ENCODE results near the gene PRR7. TPM values are rescaled to one million over a fixed set of nuclear protein-coding genes. Genes with fewer than 3 reads are reported as not detected.
A peak's percentile ranks its signal among the peaks of the same experiment; 100 is the strongest.

PRR7 gene
- total and polyA plus RNA-seq, 2 of the 13 experiments (the other 11 are each of a cell fraction or from before 2014, with no cell fraction given): 4.8 to 5.0 TPM

DNA sequence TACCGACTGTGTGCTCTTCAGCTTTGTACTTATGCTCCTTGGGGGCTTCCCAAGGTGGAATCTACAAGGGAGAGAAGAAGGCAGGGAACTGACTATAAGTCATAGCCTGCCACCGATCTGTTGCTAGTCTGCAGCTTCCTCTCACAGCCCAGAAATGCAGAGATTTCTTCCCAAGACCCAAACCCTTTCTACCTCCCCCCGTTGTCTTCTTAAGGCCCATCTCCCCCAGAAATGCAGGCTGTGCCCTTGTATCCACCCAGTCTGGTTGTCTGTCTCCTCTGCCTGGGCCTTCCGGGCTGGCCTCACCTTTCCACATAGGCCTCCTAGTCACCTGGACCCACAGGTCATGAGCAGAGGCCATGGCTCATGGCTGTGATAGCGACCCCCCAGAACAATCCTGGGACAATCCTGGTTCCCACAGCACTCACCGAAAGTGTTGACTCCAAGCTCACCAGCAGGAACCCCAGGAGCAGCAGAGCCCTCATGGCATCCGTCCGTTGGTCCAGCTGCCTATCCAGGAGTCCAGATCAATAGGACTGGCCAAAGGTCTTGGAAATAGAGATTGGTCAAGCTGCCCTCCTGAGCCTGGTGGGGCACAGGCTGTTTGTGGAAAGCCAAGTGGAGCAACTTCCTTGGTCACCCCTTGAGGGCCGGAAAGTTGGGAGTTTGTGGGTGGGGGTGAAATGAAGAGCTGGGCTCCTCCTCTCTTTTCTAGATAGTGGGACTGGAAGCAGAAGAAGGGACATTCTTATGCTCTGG lies 37.4 kb upstream of the PRR7 start, which contains the start of gene F12 (continued):
- TF ChIP-seq ZMYM4 (CRISPR knock-in tag; IDR thresholded peaks at IDR 0.05): peak; percentile 51; the same call in 1 of the 2 replicates
- TF ChIP-seq ZFAT (CRISPR knock-in tag; conservative IDR thresholded peaks at IDR 0.05): no peak
- no peak for TF ChIP-seq NR1H2 (CRISPR knock-in tag; IDR thresholded peaks at IDR 0.05; ENCODE audit: borderline replicate concordance, low read depth)
- peak; percentile 47; the same call in 1 of the 2 replicates for TF ChIP-seq TBX2 (CRISPR knock-in tag; IDR thresholded peaks at IDR 0.05; ENCODE audit: borderline replicate concordance)
- no peak for TF ChIP-seq DR1 (CRISPR knock-in tag; IDR thresholded peaks at IDR 0.05)
- 0 out of 2 replicates have a peak, but pooled peaks have one; percentile 26 for TF ChIP-seq SMAD3 (CRISPR knock-in tag; IDR thresholded peaks at IDR 0.05)
- TF ChIP-seq ATAD3A (CRISPR knock-in tag; IDR thresholded peaks at IDR 0.05): no peak
- TF ChIP-seq ZNF33B (CRISPR knock-in tag; IDR thresholded peaks at IDR 0.05): no peak
- TF ChIP-seq, protein P1, sequence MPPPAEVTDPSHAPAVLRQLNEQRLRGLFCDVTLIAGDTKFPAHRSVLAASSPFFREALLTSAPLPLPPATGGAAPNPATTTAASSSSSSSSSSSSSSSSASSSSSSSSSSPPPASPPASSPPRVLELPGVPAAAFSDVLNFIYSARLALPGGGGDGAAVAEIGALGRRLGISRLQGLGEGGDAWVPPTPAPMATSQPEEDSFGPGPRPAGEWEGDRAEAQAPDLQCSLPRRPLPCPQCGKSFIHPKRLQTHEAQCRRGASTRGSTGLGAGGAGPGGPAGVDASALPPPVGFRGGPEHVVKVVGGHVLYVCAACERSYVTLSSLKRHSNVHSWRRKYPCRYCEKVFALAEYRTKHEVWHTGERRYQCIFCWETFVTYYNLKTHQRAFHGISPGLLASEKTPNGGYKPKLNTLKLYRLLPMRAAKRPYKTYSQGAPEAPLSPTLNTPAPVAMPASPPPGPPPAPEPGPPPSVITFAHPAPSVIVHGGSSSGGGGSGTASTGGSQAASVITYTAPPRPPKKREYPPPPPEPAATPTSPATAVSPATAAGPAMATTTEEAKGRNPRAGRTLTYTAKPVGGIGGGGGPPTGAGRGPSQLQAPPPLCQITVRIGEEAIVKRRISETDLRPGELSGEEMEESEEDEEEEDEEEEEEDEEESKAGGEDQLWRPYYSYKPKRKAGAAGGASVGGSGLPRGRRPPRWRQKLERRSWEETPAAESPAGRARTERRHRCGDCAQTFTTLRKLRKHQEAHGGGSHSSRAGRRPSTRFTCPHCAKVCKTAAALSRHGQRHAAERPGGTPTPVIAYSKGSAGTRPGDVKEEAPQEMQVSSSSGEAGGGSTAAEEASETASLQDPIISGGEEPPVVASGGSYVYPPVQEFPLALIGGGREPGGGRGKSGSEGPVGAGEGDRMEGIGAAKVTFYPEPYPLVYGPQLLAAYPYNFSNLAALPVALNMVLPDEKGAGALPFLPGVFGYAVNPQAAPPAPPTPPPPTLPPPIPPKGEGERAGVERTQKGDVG (CRISPR knock-in tag; IDR thresholded peaks at IDR 0.05; ENCODE audit: borderline replicate concordance): no peak
- TF ChIP-seq KDM5B (CRISPR knock-in tag; IDR thresholded peaks at IDR 0.05; ENCODE audit: borderline replicate concordance): peak; percentile 30; the same call in 1 of the 2 replicates
- TF ChIP-seq SOX5 (CRISPR knock-in tag; IDR thresholded peaks at IDR 0.05; ENCODE audit: borderline replicate concordance): no peak
- TF ChIP-seq, protein P2, sequence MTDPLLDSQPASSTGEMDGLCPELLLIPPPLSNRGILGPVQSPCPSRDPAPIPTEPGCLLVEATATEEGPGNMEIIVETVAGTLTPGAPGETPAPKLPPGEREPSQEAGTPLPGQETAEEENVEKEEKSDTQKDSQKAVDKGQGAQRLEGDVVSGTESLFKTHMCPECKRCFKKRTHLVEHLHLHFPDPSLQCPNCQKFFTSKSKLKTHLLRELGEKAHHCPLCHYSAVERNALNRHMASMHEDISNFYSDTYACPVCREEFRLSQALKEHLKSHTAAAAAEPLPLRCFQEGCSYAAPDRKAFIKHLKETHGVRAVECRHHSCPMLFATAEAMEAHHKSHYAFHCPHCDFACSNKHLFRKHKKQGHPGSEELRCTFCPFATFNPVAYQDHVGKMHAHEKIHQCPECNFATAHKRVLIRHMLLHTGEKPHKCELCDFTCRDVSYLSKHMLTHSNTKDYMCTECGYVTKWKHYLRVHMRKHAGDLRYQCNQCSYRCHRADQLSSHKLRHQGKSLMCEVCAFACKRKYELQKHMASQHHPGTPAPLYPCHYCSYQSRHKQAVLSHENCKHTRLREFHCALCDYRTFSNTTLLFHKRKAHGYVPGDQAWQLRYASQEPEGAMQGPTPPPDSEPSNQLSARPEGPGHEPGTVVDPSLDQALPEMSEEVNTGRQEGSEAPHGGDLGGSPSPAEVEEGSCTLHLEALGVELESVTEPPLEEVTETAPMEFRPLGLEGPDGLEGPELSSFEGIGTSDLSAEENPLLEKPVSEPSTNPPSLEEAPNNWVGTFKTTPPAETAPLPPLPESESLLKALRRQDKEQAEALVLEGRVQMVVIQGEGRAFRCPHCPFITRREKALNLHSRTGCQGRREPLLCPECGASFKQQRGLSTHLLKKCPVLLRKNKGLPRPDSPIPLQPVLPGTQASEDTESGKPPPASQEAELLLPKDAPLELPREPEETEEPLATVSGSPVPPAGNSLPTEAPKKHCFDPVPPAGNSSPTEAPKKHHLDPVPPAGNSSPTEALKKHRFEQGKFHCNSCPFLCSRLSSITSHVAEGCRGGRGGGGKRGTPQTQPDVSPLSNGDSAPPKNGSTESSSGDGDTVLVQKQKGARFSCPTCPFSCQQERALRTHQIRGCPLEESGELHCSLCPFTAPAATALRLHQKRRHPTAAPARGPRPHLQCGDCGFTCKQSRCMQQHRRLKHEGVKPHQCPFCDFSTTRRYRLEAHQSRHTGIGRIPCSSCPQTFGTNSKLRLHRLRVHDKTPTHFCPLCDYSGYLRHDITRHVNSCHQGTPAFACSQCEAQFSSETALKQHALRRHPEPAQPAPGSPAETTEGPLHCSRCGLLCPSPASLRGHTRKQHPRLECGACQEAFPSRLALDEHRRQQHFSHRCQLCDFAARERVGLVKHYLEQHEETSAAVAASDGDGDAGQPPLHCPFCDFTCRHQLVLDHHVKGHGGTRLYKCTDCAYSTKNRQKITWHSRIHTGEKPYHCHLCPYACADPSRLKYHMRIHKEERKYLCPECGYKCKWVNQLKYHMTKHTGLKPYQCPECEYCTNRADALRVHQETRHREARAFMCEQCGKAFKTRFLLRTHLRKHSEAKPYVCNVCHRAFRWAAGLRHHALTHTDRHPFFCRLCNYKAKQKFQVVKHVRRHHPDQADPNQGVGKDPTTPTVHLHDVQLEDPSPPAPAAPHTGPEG (CRISPR knock-in tag; IDR thresholded peaks at IDR 0.05): no peak
- no peak for TF ChIP-seq NR2F2 (IDR thresholded peaks at IDR 0.05; ENCODE audit: borderline replicate concordance, low read depth)
- TF ChIP-seq KLF16 (CRISPR knock-in tag; IDR thresholded peaks at IDR 0.05): no peak
- TF ChIP-seq, protein P3, sequence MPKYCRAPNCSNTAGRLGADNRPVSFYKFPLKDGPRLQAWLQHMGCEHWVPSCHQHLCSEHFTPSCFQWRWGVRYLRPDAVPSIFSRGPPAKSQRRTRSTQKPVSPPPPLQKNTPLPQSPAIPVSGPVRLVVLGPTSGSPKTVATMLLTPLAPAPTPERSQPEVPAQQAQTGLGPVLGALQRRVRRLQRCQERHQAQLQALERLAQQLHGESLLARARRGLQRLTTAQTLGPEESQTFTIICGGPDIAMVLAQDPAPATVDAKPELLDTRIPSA (CRISPR knock-in tag; IDR thresholded peaks at IDR 0.05; ENCODE audit: borderline replicate concordance): no peak
- TF ChIP-seq, protein P4, sequence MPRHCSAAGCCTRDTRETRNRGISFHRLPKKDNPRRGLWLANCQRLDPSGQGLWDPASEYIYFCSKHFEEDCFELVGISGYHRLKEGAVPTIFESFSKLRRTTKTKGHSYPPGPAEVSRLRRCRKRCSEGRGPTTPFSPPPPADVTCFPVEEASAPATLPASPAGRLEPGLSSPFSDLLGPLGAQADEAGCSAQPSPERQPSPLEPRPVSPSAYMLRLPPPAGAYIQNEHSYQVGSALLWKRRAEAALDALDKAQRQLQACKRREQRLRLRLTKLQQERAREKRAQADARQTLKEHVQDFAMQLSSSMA (CRISPR knock-in tag; IDR thresholded peaks at IDR 0.05): no peak
- 0 out of 2 replicates have a peak, but pooled peaks have one; percentile 35 for TF ChIP-seq ZNF891 (CRISPR knock-in tag; IDR thresholded peaks at IDR 0.05)
- TF ChIP-seq ZNF17 (CRISPR knock-in tag; IDR thresholded peaks at IDR 0.05): no peak

Measured in HepG2 (cell line).